Loucy (cell line): ENCODE data around the gene SEC11C.

Experiments used
- H2AFZ ChIP-seq: fragments of 200-600 bp; sonication (generic); 2 replicates; pipeline ENCODE4 v1.6.0; 2016; ENCODE audit warnings: antibody characterized with exemption, mild to moderate bottlenecking, low read length, moderate library complexity
- H3F3A ChIP-seq: fragments of 200-600 bp; 2 replicates; pipeline ENCODE4 v1.6.0; 2016; ENCODE audit warnings: antibody characterized with exemption, low read depth, mild to moderate bottlenecking
- H3K27me3 ChIP-seq: fragments of 200-600 bp; sonication (generic); 2 replicates; pipeline ENCODE4 v1.6.1; 2014; ENCODE audit warnings: low read length, mild to moderate bottlenecking; ENCODE audit not compliant: insufficient read depth, poor library complexity, severe bottlenecking
- H3K36me3 ChIP-seq: fragments of 200-600 bp; sonication (generic); 2 replicates; pipeline ENCODE4 v1.6.1; 2016; ENCODE audit warnings: low read length; ENCODE audit not compliant: insufficient read depth
- H3K4me1 ChIP-seq: fragments of 200-600 bp; sonication (generic); 2 replicates; pipeline ENCODE4 v1.5.1; 2014; ENCODE audit warnings: low read length, mild to moderate bottlenecking; ENCODE audit not compliant: insufficient read depth, poor library complexity, severe bottlenecking
- H3K4me2 ChIP-seq: fragments of 200-600 bp; sonication (generic); 2 replicates; pipeline ENCODE4 v1.6.0; 2014; ENCODE audit warnings: antibody characterized with exemption, low read length, low read depth, mild to moderate bottlenecking; ENCODE audit not compliant: poor library complexity, severe bottlenecking
- H3K4me3 ChIP-seq: fragments of 200-600 bp; sonication (generic); 2 replicates; pipeline ENCODE4 v1.5.1; 2014; ENCODE audit warnings: low read length, mild to moderate bottlenecking, mixed read lengths; ENCODE audit not compliant: poor library complexity, severe bottlenecking
- H3K79me2 ChIP-seq: fragments of 200-600 bp; sonication (generic); 2 replicates; pipeline ENCODE4 v1.6.1; 2014; ENCODE audit warnings: low read length; ENCODE audit not compliant: insufficient read depth
- H3K9ac ChIP-seq: fragments of 200-600 bp; sonication (generic); 2 replicates; pipeline ENCODE4 v1.6.0; 2014; ENCODE audit warnings: mild to moderate bottlenecking, low read depth, low read length, moderate library complexity; ENCODE audit not compliant: poor library complexity, severe bottlenecking
- H3K9me2 ChIP-seq: fragments of 200-600 bp; sonication (generic); replicated peaks from 2 replicates; pipeline ENCODE4 v1.6.1; 2016; ENCODE audit warnings: low read depth, low read length, mixed read lengths
- H3K9me3 ChIP-seq: fragments of 200-600 bp; sonication (generic); 2 replicates; pipeline ENCODE4 v1.6.1; 2014; ENCODE audit warnings: mild to moderate bottlenecking, antibody characterized with exemption, low read length, low read depth; ENCODE audit not compliant: insufficient read depth
- H4K20me1 ChIP-seq: fragments of 200-600 bp; sonication (generic); 2 replicates; pipeline ENCODE4 v1.6.0; 2014; ENCODE audit warnings: antibody characterized with exemption, low read length, mild to moderate bottlenecking; ENCODE audit not compliant: insufficient read depth, poor library complexity, severe bottlenecking
- CTCF ChIP-seq: fragments of 200-600 bp; sonication (generic); conservative IDR thresholded peaks from 2 replicates; pipeline ENCODE4 v1.5.1; 2014; ENCODE audit warnings: mild to moderate bottlenecking, antibody characterized with exemption, low read length
- EZH2phosphoT487 ChIP-seq: fragments of 200-600 bp; IDR thresholded peaks from 2 replicates; pipeline ENCODE4 v1.6.1; 2018; ENCODE audit warnings: antibody characterized with exemption, mild to moderate bottlenecking, moderate library complexity, borderline replicate concordance

SEC11C gene

GRCh38 chr18:59132810-59133465 lies 6.7 kb upstream of the SEC11C start:
- Histone ChIP-seq H3K36me3 (no peaks in the 10 kb centered on the region), H3K4me1 (no peaks in the 10 kb centered on the region), H3K4me3 (no peak overlapping the region), H3K79me2 (no peaks in the 10 kb centered on the region), H3K27me3 (no peaks in the 10 kb centered on the region), H2AFZ (no peak overlapping the region), H3K9me2 (no peaks in the 10 kb centered on the region), H3K9ac (no peak overlapping the region), H3F3A (no peaks in the 10 kb centered on the region), H3K4me2 (no peak overlapping the region), H4K20me1 (no peaks in the 10 kb centered on the region), H3K9me3 (no peaks in the 10 kb centered on the region; the same call in 1 of the 2 replicates)
- no peak for TF ChIP-seq EZH2phosphoT487
- TF ChIP-seq CTCF = no peak

DNA sequence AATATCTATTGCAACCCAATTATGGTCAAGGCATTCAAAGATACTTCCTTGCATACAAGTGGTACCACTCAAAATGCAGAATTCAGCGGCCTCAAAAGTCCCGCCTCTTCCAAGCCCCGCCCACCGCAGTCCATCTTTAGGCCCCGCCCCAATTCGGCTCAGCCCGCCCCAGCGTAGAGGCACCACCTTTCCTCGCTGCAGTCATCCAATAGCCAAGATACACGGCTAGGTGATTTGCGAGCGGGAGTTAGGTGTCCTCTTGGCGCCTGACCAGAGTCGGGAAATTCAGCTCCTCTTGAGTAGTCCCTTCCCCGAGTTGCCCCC lies 431 bp upstream of the SEC11C start:
- Histone ChIP-seq H2AFZ (peak overlapping the region; percentile 88), H3K9ac (peak overlapping the region; percentile 68), H3K4me3 (peak overlapping the region; percentile 92), H3K4me1 (peaks cover 18% of the 10 kb centered on the region), H3K79me2 (0 out of 2 replicates have a peak, but pooled peaks cover 8% of the 10 kb centered on the region), H3K36me3 (no peaks in the 10 kb centered on the region), H3F3A (no peaks in the 10 kb centered on the region), H4K20me1 (peaks cover 5% of the 10 kb centered on the region), H3K9me3 (no peaks in the 10 kb centered on the region), H3K9me2 (no peaks in the 10 kb centered on the region), H3K27me3 (no peaks in the 10 kb centered on the region), H3K4me2 (peak overlapping the region; percentile 17)
- TF ChIP-seq CTCF (no peak), EZH2phosphoT487 (no peak)

- H3K9me2 ChIP-seq = no peaks in the 10 kb centered on the region
- H3K79me2 ChIP-seq = 0 out of 2 replicates have a peak, but pooled peaks cover 8% of the 10 kb centered on the region
- H3K4me3 ChIP-seq = peak overlapping the region; percentile 92
- peak overlapping the region; percentile 91 for H3K4me2 ChIP-seq
- H3K4me1 ChIP-seq = peaks cover 18% of the 10 kb centered on the region
- H3K27me3 ChIP-seq = no peaks in the 10 kb centered on the region
- peak overlapping the region; percentile 68 for H3K9ac ChIP-seq
- TF ChIP-seq EZH2phosphoT487 (no peak), CTCF (no peak)
- H3K9me3 ChIP-seq = no peaks in the 10 kb centered on the region
- no peaks in the 10 kb centered on the region for H3F3A ChIP-seq
- peak overlapping the region; percentile 88 for H2AFZ ChIP-seq
- H3K36me3 ChIP-seq = no peaks in the 10 kb centered on the region
- peaks cover 5% of the 10 kb centered on the region for H4K20me1 ChIP-seq
These were observed 710 bp downstream of the SEC11C start for GRCh38 chr18:59140302-59140885.
